ENCODE data around the gene TXNL1.
"Not testable (repeated sequence)": the region's sequence is repeated elsewhere in the genome, so short reads cannot be mapped to it uniquely, and the experiment has no call there.

TXNL1 gene

GRCh38 chr18:56574861-56575260 lies 63.5 kb downstream of the TXNL1 start:
- ChIA-PET CTCF (interaction anchor here (0.7 kb wide), 1 partner anchor 1341 kb away, joined by 3 read pairs; no protein-coding TSS in a partner anchor), POLR2A (ENCODE audit: low non-redundant PET) (no interaction called here)
- no peak overlapping the region for H3K27ac ChIP-seq
- TF ChIP-seq, protein P1, sequence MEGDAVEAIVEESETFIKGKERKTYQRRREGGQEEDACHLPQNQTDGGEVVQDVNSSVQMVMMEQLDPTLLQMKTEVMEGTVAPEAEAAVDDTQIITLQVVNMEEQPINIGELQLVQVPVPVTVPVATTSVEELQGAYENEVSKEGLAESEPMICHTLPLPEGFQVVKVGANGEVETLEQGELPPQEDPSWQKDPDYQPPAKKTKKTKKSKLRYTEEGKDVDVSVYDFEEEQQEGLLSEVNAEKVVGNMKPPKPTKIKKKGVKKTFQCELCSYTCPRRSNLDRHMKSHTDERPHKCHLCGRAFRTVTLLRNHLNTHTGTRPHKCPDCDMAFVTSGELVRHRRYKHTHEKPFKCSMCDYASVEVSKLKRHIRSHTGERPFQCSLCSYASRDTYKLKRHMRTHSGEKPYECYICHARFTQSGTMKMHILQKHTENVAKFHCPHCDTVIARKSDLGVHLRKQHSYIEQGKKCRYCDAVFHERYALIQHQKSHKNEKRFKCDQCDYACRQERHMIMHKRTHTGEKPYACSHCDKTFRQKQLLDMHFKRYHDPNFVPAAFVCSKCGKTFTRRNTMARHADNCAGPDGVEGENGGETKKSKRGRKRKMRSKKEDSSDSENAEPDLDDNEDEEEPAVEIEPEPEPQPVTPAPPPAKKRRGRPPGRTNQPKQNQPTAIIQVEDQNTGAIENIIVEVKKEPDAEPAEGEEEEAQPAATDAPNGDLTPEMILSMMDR (conservative IDR thresholded peaks at IDR 0.05; ENCODE audit: low read depth), result no peak
- no peak for DNase-seq (ENCODE audit: low spot score)

DNA sequence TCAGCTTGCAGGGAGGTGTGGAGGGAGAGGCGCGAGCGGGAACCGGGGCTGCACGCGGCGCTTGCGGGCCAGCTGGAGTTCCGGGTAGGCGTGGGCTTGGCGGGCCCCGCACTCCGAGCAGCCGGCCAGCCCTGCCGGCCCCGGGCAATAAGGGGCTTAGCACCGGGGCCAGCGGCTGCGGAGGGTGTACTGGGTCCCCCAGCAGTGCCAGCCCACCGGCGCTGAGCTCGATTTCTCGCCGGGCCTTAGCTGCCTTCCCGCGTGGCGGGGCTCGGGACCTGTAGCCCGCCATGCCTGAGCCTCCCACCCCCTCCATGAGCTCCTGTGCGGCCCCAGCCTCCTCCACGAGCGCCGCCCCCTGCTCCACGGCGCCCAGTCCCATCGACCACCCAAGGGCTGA lies 66.1 kb downstream of the TXNL1 start:
- DNase-seq (ENCODE audit: low spot score); POLR2A ChIA-PET (ENCODE audit: low non-redundant PET); H3K27ac ChIP-seq: not testable (repeated sequence)
- CTCF ChIA-PET, result interaction anchor here (0.6 kb wide), 2 partner anchors 339 to 1338 kb away, joined by 4 to 5 read pairs; no protein-coding TSS in a partner anchor

DNA sequence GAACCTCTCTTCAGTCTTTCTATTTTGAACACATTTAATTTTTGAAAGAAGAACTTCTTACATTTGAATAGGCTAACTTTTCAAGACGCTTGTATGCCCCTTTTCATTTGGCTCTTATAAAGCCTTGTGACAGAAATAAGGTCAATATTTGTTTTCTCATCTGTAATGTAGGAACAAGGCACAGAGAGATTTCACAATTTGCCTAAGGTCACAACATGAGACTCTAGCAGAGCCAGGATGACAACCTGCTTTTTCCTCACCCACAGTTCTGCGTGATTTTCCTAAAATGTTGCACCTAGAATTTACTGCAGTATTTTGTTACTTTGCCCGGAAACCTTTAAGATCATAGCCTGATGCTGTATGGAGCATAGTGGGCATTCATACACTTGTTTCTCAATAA lies 67.4 kb downstream of the TXNL1 start:
- POLR2A ChIA-PET (ENCODE audit: low non-redundant PET), result no interaction called here
- TF ChIP-seq, protein P1 (conservative IDR thresholded peaks at IDR 0.05; ENCODE audit: low read depth), result no peak
- no peak for DNase-seq (ENCODE audit: low spot score)
- CTCF ChIA-PET, result no interaction called here
- no peak overlapping the region for H3K27ac ChIP-seq

- no peak for DNase-seq (ENCODE audit: low spot score)
- POLR2A ChIA-PET (ENCODE audit: low non-redundant PET), result no interaction called here
- TF ChIP-seq, protein P1 (conservative IDR thresholded peaks at IDR 0.05; ENCODE audit: low read depth), result no peak
- no peak overlapping the region for H3K27ac ChIP-seq
- CTCF ChIA-PET, result no interaction called here
Observed at GRCh38 chr18:56569416-56569815, 69.0 kb downstream of the TXNL1 start.

DNA sequence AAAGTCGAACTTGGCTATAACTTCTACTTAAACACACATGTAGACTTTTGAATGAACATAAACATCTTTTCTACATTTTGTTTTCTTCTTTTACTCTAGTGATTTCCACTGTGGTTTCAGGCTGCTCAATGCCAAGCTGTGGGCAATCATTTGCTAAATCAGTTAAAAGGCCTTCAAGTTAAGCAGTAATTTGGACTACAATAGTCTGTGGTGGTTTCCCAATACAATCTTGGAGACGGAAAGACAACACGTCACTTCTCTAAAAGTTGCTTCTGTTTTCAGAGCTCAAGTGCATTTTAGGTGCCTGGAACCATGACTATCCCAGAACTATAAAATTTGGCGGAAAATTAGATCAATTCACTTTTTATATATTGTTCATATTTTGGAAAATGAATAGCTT lies 69.4 kb downstream of the TXNL1 start:
- CTCF ChIA-PET, result no interaction called here
- no peak overlapping the region for H3K27ac ChIP-seq
- DNase-seq (ENCODE audit: low spot score), result no peak
- POLR2A ChIA-PET (ENCODE audit: low non-redundant PET), result no interaction called here
- TF ChIP-seq, protein P1 (conservative IDR thresholded peaks at IDR 0.05; ENCODE audit: low read depth), result no peak

DNA sequence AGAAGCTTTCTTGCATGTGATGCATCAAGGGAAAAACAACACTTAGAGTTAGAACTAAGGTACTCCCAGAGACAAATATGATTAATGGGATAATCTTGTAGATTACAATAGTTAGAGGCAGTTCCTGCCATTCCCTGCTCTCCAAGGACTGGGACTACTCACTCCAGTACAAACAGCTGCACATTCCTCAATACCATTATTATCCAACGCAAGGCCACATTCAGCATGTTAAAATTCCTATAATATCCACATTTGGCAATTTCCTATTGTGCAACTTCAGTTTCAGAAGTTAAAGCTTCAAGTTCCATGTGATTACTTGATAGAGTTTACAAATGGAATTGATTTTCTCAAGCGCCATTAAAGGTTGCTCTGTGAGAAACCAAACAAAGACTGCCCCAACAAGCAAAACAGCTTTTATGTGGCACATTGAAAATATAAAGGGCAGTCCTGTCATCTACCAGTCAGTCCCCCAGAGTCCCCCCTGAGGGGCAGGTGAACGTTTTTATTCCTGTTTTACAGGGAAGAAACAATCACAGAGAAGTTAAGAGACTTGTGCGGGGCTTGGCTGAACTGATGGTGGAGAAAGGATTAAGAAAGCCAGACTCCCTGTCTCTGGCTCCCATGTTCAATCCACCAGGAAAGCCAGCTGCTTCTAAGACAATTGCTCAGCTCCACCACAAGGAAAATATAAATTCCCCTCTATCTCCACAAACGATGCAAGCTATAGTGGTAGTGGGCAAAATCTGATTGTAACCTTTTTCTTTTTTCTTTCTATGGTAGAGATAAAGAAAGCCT lies 72.6 kb downstream of the TXNL1 start:
- H3K27ac ChIP-seq, result no peak overlapping the region
- TF ChIP-seq, protein P1 (conservative IDR thresholded peaks at IDR 0.05; ENCODE audit: low read depth), result no peak
- ChIA-PET POLR2A (ENCODE audit: low non-redundant PET) (no interaction called here), CTCF (no interaction called here)
- DNase-seq (ENCODE audit: low spot score), result peak; percentile 3

- DNase-seq (ENCODE audit: low spot score), result no peak
Observed at GRCh38 chr18:56565046-56565445, 73.3 kb downstream of the TXNL1 start.

More at GRCh38 chr18:56565046-56565445, 73.3 kb downstream of the TXNL1 start:
- CTCF ChIA-PET, result no interaction called here
- POLR2A ChIA-PET (ENCODE audit: low non-redundant PET), result no interaction called here
- H3K27ac ChIP-seq, result no peak overlapping the region
- TF ChIP-seq, protein P1 (conservative IDR thresholded peaks at IDR 0.05; ENCODE audit: low read depth), result no peak

Measured in RWPE1 (cell line).